ENCODE measurements around the gene ARHGEF19.
"Not testable (repeated sequence)": the region's sequence is repeated elsewhere in the genome, so short reads cannot be mapped to it uniquely, and the experiment has no call there.

Gene ARHGEF19

DNA sequence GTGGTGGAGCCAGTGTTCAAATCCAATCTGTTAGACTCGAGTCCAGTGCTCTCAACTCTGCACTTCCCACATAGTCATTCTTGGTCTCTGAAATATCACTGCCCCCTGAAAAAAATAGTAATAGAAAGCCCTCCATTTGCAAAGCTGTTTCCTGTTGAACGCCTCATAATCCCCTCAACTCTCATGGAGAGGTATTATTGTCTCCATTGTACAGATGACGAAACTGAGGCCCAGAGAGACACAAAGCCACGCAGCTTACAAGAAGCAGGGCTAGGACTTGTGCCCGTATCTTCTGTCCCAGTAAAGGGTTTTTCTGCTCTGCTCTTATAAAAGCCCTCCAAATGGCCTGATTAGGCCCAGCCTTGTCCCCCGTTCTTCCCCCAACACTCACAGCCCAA, 6.2 kb upstream of the ARHGEF19 start:
- H3K27ac ChIP-seq = no peak overlapping the region
- TF ChIP-seq, protein P1, sequence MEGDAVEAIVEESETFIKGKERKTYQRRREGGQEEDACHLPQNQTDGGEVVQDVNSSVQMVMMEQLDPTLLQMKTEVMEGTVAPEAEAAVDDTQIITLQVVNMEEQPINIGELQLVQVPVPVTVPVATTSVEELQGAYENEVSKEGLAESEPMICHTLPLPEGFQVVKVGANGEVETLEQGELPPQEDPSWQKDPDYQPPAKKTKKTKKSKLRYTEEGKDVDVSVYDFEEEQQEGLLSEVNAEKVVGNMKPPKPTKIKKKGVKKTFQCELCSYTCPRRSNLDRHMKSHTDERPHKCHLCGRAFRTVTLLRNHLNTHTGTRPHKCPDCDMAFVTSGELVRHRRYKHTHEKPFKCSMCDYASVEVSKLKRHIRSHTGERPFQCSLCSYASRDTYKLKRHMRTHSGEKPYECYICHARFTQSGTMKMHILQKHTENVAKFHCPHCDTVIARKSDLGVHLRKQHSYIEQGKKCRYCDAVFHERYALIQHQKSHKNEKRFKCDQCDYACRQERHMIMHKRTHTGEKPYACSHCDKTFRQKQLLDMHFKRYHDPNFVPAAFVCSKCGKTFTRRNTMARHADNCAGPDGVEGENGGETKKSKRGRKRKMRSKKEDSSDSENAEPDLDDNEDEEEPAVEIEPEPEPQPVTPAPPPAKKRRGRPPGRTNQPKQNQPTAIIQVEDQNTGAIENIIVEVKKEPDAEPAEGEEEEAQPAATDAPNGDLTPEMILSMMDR (conservative IDR thresholded peaks at IDR 0.05) = no peak

- TF ChIP-seq, protein P1 (conservative IDR thresholded peaks at IDR 0.05) = no peak
- peak overlapping the region; percentile 34; the same call in 1 of the 2 replicates for H3K27ac ChIP-seq
Observed at GRCh38 chr1:16218014-16218673, 5.7 kb upstream of the ARHGEF19 start.

DNA sequence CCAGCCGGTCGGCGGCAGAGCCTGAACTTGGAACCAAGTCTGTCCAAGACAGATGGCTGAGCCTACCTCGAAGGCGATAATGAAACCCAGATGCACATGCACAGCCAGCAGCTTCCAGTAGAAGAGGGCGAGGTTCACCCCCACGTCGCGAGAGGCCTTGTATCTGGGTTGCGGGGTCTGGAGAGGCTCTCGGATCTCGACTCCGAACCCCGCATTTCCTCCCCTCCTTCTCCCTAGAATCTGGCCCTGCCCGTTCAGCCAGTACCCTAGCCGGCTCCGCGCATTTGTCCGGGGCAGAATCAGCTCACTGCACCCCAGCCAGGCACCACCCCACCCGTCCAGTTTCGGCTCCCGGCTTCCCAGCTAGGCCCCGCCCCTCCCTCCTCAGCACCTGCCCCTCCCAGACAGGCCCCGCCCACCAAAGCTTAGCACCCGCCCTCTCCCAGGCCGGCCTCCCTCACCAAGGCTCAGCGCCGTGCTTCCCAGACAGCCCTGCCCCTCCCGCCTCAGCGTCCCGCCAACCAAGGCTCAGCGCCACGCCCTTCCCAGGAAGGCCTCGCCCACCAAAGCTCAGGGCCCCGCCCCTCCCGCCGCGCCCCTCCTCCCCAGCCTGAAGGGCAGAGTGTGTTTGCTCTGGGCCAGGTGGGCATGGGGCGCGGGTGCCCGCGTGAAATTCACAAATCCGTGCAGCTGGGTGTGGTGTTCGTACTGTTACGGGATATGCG, 4.8 kb upstream of the ARHGEF19 start:
- peak overlapping the region; percentile 34; the same call in 1 of the 2 replicates for H3K27ac ChIP-seq
- TF ChIP-seq, protein P1 (conservative IDR thresholded peaks at IDR 0.05) = no peak

GRCh38 chr1:16215882-16216753, 3.7 kb upstream of the ARHGEF19 start:
- H3K27ac ChIP-seq = no peak overlapping the region
- TF ChIP-seq, protein P1 (conservative IDR thresholded peaks at IDR 0.05) = no peak

- not testable (repeated sequence) for H3K27ac ChIP-seq
Observed at GRCh38 chr1:16215240-16215639, 2.8 kb upstream of the ARHGEF19 start.

- H3K27ac ChIP-seq = not testable (repeated sequence)
Observed at GRCh38 chr1:16213544-16213943, 1.1 kb upstream of the ARHGEF19 start.

GRCh38 chr1:16213013-16213412, 561 bp upstream of the ARHGEF19 start:
- no peak overlapping the region for H3K27ac ChIP-seq
- TF ChIP-seq, protein P1 (conservative IDR thresholded peaks at IDR 0.05) = no peak

DNA sequence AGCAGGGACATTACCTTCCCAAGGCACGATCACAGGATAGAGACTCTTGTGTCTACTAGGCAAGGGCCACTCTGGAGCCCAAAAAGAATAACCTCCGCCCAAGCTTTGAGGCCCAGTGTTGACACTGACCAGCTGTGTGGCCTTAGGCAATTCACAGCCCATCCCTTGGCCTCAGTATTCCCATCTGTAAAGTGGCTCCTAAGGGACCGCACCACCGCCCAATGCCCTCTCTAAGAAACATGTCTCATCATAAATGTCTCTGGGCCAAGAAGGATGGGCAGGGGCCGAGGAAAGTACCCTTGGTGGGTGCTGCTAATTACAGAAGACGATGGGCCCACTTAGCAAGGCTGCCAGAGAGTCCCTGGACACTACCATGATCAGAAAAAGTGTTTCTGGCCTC, 628 bp downstream of the ARHGEF19 start:
- TF ChIP-seq, protein P1 (conservative IDR thresholded peaks at IDR 0.05) = no peak
- no peak overlapping the region for H3K27ac ChIP-seq

Measured in VCaP (cell line).